ENCODE measurements around the gene PLEKHA6.
A peak's percentile ranks its signal among the peaks of the same experiment; 100 is the strongest.
"Not testable (repeated sequence)": the region's sequence is repeated elsewhere in the genome, so short reads cannot be mapped to it uniquely, and the experiment has no call there.

PLEKHA6 gene

GRCh38 chr1:204334455-204334854, 25.3 kb downstream of the PLEKHA6 start:
- DNase-seq, result no peak

- no peak for DNase-seq
Observed at GRCh38 chr1:204333427-204333826, 26.3 kb downstream of the PLEKHA6 start.

GRCh38 chr1:204331847-204332487, 27.8 kb downstream of the PLEKHA6 start:
- no peak for DNase-seq

GRCh38 chr1:204331275-204331674, 28.5 kb downstream of the PLEKHA6 start:
- no peak for DNase-seq

GRCh38 chr1:204327870-204328269, 31.9 kb downstream of the PLEKHA6 start:
- DNase-seq, result not testable (repeated sequence)

- DNase-seq, result no peak
Observed at GRCh38 chr1:204327359-204327758, 32.4 kb downstream of the PLEKHA6 start.

GRCh38 chr1:204326771-204327300, 32.9 kb downstream of the PLEKHA6 start:
- DNase-seq, result no peak

GRCh38 chr1:204325944-204326343, 33.8 kb downstream of the PLEKHA6 start:
- no peak for DNase-seq

GRCh38 chr1:204323887-204324286, 35.8 kb downstream of the PLEKHA6 start:
- peak; percentile 26 for DNase-seq

GRCh38 chr1:204322339-204322868, 37.3 kb downstream of the PLEKHA6 start:
- DNase-seq, result no peak

- no peak for DNase-seq
Observed at GRCh38 chr1:204321665-204322064, 38.1 kb downstream of the PLEKHA6 start.

GRCh38 chr1:204321051-204321450, 38.7 kb downstream of the PLEKHA6 start:
- no peak for DNase-seq

GRCh38 chr1:204320382-204320804, 39.3 kb downstream of the PLEKHA6 start:
- DNase-seq, result no peak

GRCh38 chr1:204319462-204319861, 40.3 kb downstream of the PLEKHA6 start:
- no peak for DNase-seq

- no peak for DNase-seq
Observed at GRCh38 chr1:204319027-204319426, 40.7 kb downstream of the PLEKHA6 start.

GRCh38 chr1:204318324-204318723, 41.4 kb downstream of the PLEKHA6 start:
- no peak for DNase-seq

- no peak for DNase-seq
Observed at GRCh38 chr1:204317170-204317569, 42.6 kb downstream of the PLEKHA6 start.

- DNase-seq, result no peak
Observed at GRCh38 chr1:204316164-204316563, 43.6 kb downstream of the PLEKHA6 start.

GRCh38 chr1:204314893-204315658, 44.7 kb downstream of the PLEKHA6 start:
- no peak for DNase-seq

- DNase-seq, result no peak
Observed at GRCh38 chr1:204314171-204314892, 45.4 kb downstream of the PLEKHA6 start.

- DNase-seq, result no peak
Observed at GRCh38 chr1:204313675-204314074, 46.1 kb downstream of the PLEKHA6 start.

GRCh38 chr1:204310970-204311369, 48.8 kb downstream of the PLEKHA6 start:
- not testable (repeated sequence) for DNase-seq

GRCh38 chr1:204308023-204308628, 51.6 kb downstream of the PLEKHA6 start:
- no peak for DNase-seq
